Endothelial cell (in vitro differentiated cells): ENCODE results near the gene MAML3. TPM values are rescaled to one million over a fixed set of nuclear protein-coding genes. Genes with fewer than 3 reads are reported as not detected.

ENCODE experiments used
- DNase-seq: peaks from one replicate; pipeline ENCODE4 v3.0.0; 2021; ENCODE audit warnings: low spot score
- H3K27ac Mint-ChIP-seq: one replicate; pipeline ENCODE4 v1.8.0; 2021; ENCODE audit warnings: mixed read lengths, inconsistent platforms; ENCODE audit not compliant: unreplicated experiment
- H3K27me3 Mint-ChIP-seq: one replicate; pipeline ENCODE4 v1.8.0; 2021; ENCODE audit warnings: mild to moderate bottlenecking, moderate library complexity, mixed read lengths, inconsistent platforms; ENCODE audit not compliant: unreplicated experiment
- H3K36me3 Mint-ChIP-seq: one replicate; pipeline ENCODE4 v1.8.0; 2021; ENCODE audit warnings: mild to moderate bottlenecking, low read depth, mixed read lengths, inconsistent platforms; ENCODE audit not compliant: unreplicated experiment
- H3K4me1 Mint-ChIP-seq: one replicate; pipeline ENCODE4 v1.8.0; 2021; ENCODE audit warnings: mild to moderate bottlenecking, mixed read lengths, inconsistent platforms; ENCODE audit not compliant: unreplicated experiment
- H3K4me3 Mint-ChIP-seq: one replicate; pipeline ENCODE4 v1.8.0; 2021; ENCODE audit warnings: mild to moderate bottlenecking, mixed read lengths, inconsistent platforms; ENCODE audit not compliant: unreplicated experiment
- H3K9me3 Mint-ChIP-seq: one replicate; pipeline ENCODE4 v1.8.0; 2021; ENCODE audit warnings: mixed read lengths, inconsistent platforms; ENCODE audit not compliant: unreplicated experiment
- total RNA-seq: library from RNA; stranded (reverse); fragmentation: NEBNext Ultra II Directional; extraction: Animal tissue kit (Norgen Biotek cat#: 25700); gene quantifications from one replicate; pipeline ENCODE4 v1.2.1, GENCODE V29; 2021; ENCODE audit not compliant: unreplicated experiment
- TF ChIP-seq, protein P1 (sequence below): fragments of 200-600 bp; sonication (generic); IDR thresholded peaks from one replicate; pipeline ENCODE4 v1.5.0; 2021; ENCODE audit warnings: antibody characterized with exemption; ENCODE audit not compliant: unreplicated experiment

Gene MAML3
- total RNA-seq, 1 donor from 2014 or later, result 31.0 TPM

GRCh38 chr4:139915037-139915436 is 238.9 kb downstream of the MAML3 start:
- H3K27me3 Mint-ChIP-seq, result peaks cover 4% of the 10 kb centered on the region
- TF ChIP-seq, protein P1, sequence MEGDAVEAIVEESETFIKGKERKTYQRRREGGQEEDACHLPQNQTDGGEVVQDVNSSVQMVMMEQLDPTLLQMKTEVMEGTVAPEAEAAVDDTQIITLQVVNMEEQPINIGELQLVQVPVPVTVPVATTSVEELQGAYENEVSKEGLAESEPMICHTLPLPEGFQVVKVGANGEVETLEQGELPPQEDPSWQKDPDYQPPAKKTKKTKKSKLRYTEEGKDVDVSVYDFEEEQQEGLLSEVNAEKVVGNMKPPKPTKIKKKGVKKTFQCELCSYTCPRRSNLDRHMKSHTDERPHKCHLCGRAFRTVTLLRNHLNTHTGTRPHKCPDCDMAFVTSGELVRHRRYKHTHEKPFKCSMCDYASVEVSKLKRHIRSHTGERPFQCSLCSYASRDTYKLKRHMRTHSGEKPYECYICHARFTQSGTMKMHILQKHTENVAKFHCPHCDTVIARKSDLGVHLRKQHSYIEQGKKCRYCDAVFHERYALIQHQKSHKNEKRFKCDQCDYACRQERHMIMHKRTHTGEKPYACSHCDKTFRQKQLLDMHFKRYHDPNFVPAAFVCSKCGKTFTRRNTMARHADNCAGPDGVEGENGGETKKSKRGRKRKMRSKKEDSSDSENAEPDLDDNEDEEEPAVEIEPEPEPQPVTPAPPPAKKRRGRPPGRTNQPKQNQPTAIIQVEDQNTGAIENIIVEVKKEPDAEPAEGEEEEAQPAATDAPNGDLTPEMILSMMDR, result no peak
- DNase-seq, result no peak
- H3K27ac Mint-ChIP-seq, result no peak overlapping the region
- H3K9me3 Mint-ChIP-seq, result no peaks in the 10 kb centered on the region
- peaks cover 33% of the 10 kb centered on the region for H3K4me1 Mint-ChIP-seq
- H3K4me3 Mint-ChIP-seq, result no peak overlapping the region
- no peaks in the 10 kb centered on the region for H3K36me3 Mint-ChIP-seq

DNA sequence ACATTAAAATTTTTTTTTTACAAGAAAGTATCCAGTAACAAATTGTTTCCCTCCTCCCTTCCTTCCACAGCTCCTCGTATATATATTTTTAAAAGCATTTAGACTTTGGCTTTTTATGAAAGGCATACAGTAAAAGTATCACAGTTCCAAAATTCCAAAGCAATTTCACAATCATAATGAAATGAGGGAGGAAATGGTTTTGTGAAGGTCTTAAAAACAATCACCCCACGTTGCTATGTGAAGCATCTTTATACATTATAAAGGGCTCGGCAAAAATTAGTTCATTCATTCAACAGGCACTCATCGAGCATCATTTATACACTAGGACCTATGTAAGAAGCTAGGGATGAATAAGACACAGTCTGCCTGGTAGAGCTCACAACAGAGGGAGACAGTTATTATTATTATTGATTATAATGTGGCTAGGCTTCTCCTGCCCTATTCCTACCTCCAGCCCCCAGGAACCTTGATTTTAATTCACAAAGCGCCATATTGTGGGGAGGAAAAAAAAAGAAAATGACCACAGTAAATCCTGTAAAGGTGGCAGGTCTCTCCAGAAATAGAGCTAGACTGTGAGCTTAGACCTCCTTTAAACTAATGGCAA is 239.9 kb downstream of the MAML3 start:
- peaks cover 28% of the 10 kb centered on the region for H3K4me1 Mint-ChIP-seq
- H3K36me3 Mint-ChIP-seq, result no peaks in the 10 kb centered on the region
- DNase-seq, result no peak
- H3K9me3 Mint-ChIP-seq, result no peaks in the 10 kb centered on the region
- TF ChIP-seq, protein P1, result no peak
- no peak overlapping the region for H3K27ac Mint-ChIP-seq
- peaks cover 4% of the 10 kb centered on the region for H3K27me3 Mint-ChIP-seq
- H3K4me3 Mint-ChIP-seq, result no peak overlapping the region

GRCh38 chr4:139913398-139913990 is 240.5 kb downstream of the MAML3 start:
- Mint-ChIP-seq H3K4me1 (peaks cover 22% of the 10 kb centered on the region), H3K36me3 (no peaks in the 10 kb centered on the region), H3K27me3 (peaks cover 4% of the 10 kb centered on the region), H3K27ac (no peak overlapping the region), H3K9me3 (no peaks in the 10 kb centered on the region), H3K4me3 (no peak overlapping the region)
- TF ChIP-seq, protein P1, result no peak
- no peak for DNase-seq

GRCh38 chr4:139912445-139912844 is 241.5 kb downstream of the MAML3 start:
- H3K4me1 Mint-ChIP-seq, result peaks cover 16% of the 10 kb centered on the region
- DNase-seq, result no peak
- TF ChIP-seq, protein P1, result no peak
- no peak overlapping the region for H3K27ac Mint-ChIP-seq
- no peaks in the 10 kb centered on the region for H3K36me3 Mint-ChIP-seq
- no peaks in the 10 kb centered on the region for H3K9me3 Mint-ChIP-seq
- peaks cover 2% of the 10 kb centered on the region for H3K27me3 Mint-ChIP-seq
- no peak overlapping the region for H3K4me3 Mint-ChIP-seq

DNA sequence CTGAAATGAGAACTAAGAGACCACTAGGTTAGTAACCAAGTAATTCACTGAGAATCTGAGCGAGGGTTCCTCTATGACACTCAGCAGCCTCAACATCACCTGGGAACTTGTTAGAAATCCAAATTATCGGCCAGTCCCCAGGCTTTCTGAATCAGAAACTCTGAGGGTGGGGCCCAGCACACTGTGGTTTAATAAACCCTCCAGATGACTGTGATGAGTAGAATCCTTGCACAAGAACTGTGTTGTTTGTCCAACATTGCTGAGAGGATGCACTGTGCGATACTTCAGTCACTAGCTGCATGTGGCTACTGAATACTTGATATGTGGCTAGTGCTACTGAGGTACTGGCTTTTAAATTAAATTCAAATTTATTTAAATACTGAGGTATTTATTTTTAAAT is 243.9 kb downstream of the MAML3 start:
- TF ChIP-seq, protein P1, result no peak
- peaks cover 8% of the 10 kb centered on the region for H3K4me1 Mint-ChIP-seq
- no peak for DNase-seq
- peaks cover 4% of the 10 kb centered on the region for H3K36me3 Mint-ChIP-seq
- H3K4me3 Mint-ChIP-seq, result no peak overlapping the region
- peaks cover 2% of the 10 kb centered on the region for H3K27me3 Mint-ChIP-seq
- no peaks in the 10 kb centered on the region for H3K9me3 Mint-ChIP-seq
- H3K27ac Mint-ChIP-seq, result no peak overlapping the region
